Activated CD4-positive, alpha-beta T cell treated with anti-CD3 and anti-CD28 coated beads, Interleukin-2, amount 50 U/mL, for 1 hour (primary cell): ENCODE results near the gene CCDC15.
"Not testable (repeated sequence)": the region's sequence is repeated elsewhere in the genome, so short reads cannot be mapped to it uniquely, and the experiment has no call there.

Experiments used
- DNase-seq: peaks from one replicate; pipeline ENCODE4 v3.0.0-alpha.2; 2020

The CCDC15 gene

DNA sequence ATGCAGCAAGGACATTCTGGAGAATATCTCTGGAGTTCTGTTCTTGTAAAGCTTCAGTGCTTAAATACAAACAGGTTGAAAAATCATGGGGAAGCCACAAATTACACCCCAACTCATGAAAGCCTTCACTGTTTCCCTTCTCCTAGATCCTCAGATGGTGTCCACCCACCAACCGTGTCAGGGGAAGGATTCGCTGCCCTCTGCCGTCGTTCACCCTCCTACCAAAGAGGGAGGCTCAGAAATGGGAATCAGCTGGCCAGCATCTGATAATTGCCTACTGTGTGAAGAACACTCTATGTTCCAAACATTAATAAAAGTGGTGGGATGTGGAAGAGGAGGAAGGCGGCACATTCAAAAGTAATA, 10.8 kb upstream of the CCDC15 start:
- DNase-seq, result no peak

GRCh38 chr11:124943741-124944140, 10.3 kb upstream of the CCDC15 start:
- DNase-seq, result no peak

- no peak for DNase-seq
Observed at GRCh38 chr11:124944565-124944964, 9.4 kb upstream of the CCDC15 start.

DNA sequence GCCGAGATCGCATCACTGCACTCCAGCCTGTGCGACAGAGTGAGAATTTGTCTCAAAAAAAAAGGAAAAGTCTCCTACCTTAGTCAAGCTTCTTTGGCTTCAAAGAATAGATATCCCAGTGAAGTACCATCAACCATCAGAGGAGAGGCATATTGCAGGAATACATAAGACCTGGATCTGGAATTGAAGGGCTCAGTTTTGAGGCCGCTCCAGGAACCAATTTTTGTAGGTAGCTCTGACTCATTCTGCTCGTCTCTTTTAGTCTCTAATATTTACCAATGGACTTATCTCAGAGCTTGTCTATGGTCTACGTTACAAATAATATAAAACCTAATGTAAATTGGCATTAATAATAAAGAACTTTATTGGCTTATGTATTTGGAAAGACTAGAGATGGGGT, 8.2 kb upstream of the CCDC15 start:
- DNase-seq, result no peak

DNA sequence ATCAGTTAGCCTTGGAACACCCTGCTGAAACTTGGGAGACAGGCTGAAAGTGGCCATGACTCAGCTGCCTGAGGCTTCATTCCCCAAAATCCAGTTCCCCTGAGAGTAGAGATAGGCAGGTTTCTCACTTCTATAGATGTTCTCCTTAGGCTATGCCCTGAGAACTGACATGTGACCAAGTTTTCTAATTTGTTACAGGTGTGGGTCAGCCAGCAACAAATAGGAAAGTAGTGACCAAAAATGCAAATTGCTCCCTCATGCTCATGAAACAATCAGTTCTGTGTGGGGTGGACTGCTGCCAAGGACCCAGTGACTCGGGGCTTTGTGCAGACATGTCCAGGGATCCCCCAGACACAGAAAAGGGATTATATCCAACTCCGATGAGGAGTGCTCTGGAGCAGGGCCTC, 7.3 kb upstream of the CCDC15 start:
- DNase-seq, result no peak

- DNase-seq, result peak; percentile 4
Observed at GRCh38 chr11:124950601-124951330, 3.2 kb upstream of the CCDC15 start.

GRCh38 chr11:124951341-124951740, 2.7 kb upstream of the CCDC15 start:
- no peak for DNase-seq

- DNase-seq, result no peak
Observed at GRCh38 chr11:124954590-124954955, 571 bp downstream of the CCDC15 start.

DNA sequence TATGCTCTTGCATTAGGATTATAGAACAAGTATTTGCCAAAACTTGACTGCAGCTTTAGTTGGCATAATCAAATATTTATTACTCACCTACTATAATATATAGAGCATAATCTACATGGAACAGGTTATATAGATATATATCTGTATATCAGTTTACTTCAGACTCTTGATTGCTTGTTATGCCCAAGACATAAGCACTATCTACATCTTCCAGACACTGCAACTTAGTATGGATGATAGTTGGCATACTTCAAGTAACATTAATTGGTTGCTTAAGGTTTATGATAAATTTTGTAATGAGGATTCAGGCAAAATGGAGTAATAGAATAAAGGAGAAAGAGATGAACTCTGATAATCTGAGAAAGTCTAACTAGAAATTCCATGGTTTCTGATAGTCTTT, 1.0 kb downstream of the CCDC15 start:
- no peak for DNase-seq

DNA sequence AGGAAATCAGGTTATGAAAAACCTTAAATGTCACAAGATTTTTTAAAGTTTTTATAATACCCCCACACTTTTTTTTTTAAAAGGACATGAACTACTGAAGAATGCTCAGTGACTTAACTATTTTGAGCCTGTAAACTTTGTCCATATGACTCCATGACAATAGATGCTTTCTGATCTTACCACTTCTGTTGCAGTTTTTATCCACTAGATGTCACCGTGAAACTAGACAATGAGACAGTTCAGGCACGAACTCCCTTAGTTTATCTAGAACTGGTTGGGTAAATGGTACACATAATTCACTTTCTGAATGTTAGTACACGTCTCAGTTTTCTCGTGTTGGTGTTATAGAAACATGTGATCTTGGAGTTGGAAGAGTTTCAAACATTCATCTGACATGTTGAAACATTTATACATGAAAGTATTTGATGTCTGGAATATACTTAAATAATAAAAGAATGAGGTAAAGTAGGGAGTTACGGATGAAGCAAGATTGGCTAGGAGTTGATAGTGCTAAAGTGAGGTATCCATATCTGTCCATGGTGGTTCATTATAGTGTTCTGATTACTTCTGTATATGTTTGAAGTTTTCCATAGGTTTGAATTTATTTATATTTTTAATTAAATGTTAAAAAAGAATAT, 8.1 kb downstream of the CCDC15 start:
- no peak for DNase-seq

GRCh38 chr11:124968197-124968596, 14.2 kb downstream of the CCDC15 start:
- DNase-seq, result not testable (repeated sequence)

GRCh38 chr11:124970925-124971324, 16.9 kb downstream of the CCDC15 start:
- no peak for DNase-seq

DNA sequence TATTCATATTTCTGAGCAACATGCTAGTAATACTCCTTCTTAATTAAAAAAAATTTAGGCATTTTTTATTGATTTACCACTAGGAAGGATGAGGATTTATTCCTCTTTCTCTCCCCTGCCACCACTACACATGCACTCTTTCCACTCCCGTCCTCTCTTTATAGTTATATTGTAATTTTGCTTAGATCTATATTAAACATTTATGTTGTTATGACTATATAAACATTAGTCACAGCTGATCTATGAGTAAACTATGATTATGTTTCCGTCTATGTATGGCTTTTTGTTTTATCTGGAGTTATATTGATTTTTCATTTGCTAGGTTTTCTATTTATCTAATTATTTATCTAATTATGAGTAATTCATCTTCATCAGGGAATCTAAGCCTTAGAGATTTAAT, 17.8 kb downstream of the CCDC15 start:
- no peak for DNase-seq

- no peak for DNase-seq
Observed at GRCh38 chr11:124976531-124976930, 22.5 kb downstream of the CCDC15 start.

DNA sequence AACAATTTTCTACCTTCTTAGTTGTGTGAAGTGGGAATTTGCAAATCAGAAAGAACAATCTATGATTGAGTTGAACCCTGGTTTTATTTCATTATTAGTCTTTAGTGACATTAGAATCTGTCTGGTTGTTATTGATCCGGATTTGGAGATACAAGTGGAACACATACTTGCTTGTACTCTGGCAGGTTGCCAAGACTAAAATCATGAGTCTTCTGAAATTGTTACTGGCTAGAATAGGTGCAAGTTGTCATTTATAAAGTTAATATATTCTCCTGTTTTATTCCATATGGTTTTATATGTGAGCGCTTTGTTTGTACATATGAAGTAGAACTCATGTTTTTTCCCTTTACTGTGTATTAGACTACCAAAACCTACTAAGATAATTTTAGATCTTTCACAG, 23.0 kb downstream of the CCDC15 start:
- DNase-seq, result no peak

GRCh38 chr11:124978316-124978715, 24.3 kb downstream of the CCDC15 start:
- no peak for DNase-seq

- no peak for DNase-seq
Observed at GRCh38 chr11:124982043-124982442, 28.0 kb downstream of the CCDC15 start.

GRCh38 chr11:124983674-124984511, 29.9 kb downstream of the CCDC15 start:
- DNase-seq, result no peak

DNA sequence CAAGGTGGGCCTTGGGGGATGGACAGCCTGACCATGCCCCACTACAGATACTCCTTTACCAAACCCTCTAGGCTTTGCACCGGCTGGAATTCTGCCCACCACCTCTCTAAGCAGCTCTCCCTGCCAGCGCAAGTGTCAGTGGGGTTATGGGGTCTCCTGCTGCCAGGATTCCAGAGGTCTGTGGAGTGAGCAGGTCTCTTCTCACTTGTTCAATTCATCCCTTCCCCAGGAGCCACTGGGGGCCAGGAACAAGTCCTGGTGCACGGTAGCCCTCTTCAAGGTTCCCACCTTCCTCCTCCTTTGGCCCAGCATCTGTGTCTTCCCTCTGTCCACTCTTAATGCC, 30.5 kb downstream of the CCDC15 start:
- DNase-seq, result no peak

- no peak for DNase-seq
Observed at GRCh38 chr11:124987096-124987495, 33.1 kb downstream of the CCDC15 start.

GRCh38 chr11:124988063-124988462, 34.1 kb downstream of the CCDC15 start:
- DNase-seq, result no peak

DNA sequence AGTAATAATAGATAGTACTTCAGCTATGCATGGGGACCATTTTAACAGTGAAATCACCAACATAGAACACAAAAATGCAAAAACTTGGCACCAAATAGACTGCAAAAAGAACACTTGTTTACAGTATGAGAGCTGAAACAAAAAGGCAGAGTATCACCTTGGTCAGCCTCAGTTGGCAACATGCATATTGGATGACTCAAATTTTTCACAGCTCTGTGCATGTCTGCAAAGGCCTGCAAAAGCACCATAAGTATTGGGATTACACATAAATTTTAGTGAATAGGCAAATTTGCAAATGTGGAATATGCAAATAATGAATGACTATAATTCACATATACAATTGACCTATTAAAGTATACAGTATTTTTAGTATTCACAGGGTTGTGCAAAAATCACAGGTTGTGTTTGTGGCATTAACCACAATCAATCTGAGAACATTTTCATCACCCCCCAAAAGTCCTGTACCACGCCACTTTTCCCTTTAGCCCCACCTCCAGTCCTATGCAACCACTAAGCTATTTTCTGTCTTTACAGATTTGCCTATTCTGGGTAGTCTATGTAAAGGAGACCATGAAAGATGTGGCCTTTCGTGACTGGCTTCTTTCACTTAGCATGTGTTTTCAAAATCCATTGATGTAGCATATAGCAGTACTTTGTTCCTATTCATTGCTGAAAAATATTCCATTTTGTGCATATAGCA, 47.2 kb downstream of the CCDC15 start:
- DNase-seq, result no peak

- DNase-seq, result no peak
Observed at GRCh38 chr11:125001849-125002248, 47.8 kb downstream of the CCDC15 start.

- no peak for DNase-seq
Observed at GRCh38 chr11:125005491-125005890, 51.5 kb downstream of the CCDC15 start.
